Endothelial cell of umbilical vein (primary cell): ENCODE results near the gene C12orf43. TPM values are rescaled to one million over a fixed set of nuclear protein-coding genes. Genes with fewer than 3 reads are reported as not detected.

Source experiments
- BruUV-seq: library from RNA; stranded (reverse); fragments of 400-500 nt; replicated peaks from 2 replicates; lab custom pipeline; 2021; lab: Mats Ljungman, UMichigan
- CTCF ChIA-PET: fragments of 300-600, 350-600 bp; sonication (Branson Sonifier 250); formaldehyde crosslinking; loops from one replicate; lab custom pipeline; 2021; ENCODE audit warnings: antibody characterized with exemption, inconsistent platforms; lab: Charles Lee
- POLR2A ChIA-PET: fragments of 300-600, 350-600 bp; sonication (Branson Sonifier 250); formaldehyde crosslinking; loops from one replicate; lab custom pipeline; 2021; ENCODE audit warnings: antibody characterized with exemption, inconsistent platforms; lab: Charles Lee
- DNase-seq: peaks from one replicate; pipeline ENCODE4 v3.0.0-alpha.2; 2011; ENCODE audit warnings: low read depth, low spot score
- FAIRE-seq: peaks from 2 replicates; lab custom pipeline; 2011; peaks lifted over from hg19 to GRCh38; lab: Jason Lieb, UNC
- H2AFZ ChIP-seq: 2 replicates; pipeline ENCODE4 v1.6.0; 2012; ENCODE audit warnings: low read depth, low read length, control low read depth, inconsistent platforms
- H3K27ac ChIP-seq: 2 replicates; pipeline ENCODE4 v1.5.1; 2011; ENCODE audit warnings: low read depth, mild to moderate bottlenecking, control low read depth, low read length, moderate library complexity; ENCODE audit not compliant: insufficient read depth
- H3K27me3 ChIP-seq, 2 experiments: 2 replicates each; pipeline versions ENCODE4 v1.6.0 to v1.6.1; 2011; ENCODE audit warnings: low read length in 2 of 2, mixed read lengths in 1 of 2; ENCODE audit not compliant: control insufficient read depth in 2 of 2, insufficient read depth in 2 of 2
- H3K36me3 ChIP-seq, 2 experiments: 2 replicates in 1 of 2; 3 replicates in 1 of 2; pipeline ENCODE4 v1.5.1; 2011; ENCODE audit warnings: low read length in 2 of 2, mild to moderate bottlenecking in 1 of 2, moderate library complexity in 1 of 2; ENCODE audit not compliant: control insufficient read depth in 2 of 2, insufficient read depth in 2 of 2; ENCODE audit errors: extremely low read depth in 1 of 2
- H3K4me1 ChIP-seq: 3 replicates; pipeline ENCODE4 v1.5.1; 2011; ENCODE audit warnings: mild to moderate bottlenecking, low read length; ENCODE audit not compliant: control insufficient read depth, insufficient read depth; ENCODE audit errors: extremely low read depth
- H3K4me2 ChIP-seq: 2 replicates; pipeline ENCODE4 v1.6.1; 2011; ENCODE audit warnings: low read length, control low read depth, mixed read lengths; ENCODE audit not compliant: insufficient read depth
- H3K4me3 ChIP-seq, 3 experiments: fragments of 200-600 bp in 1 of 3; sonication (generic), shearing (Covaris generic) in 1 of 3; replicated peaks in 1 of 3; 2 replicates each; pipeline ENCODE4 v1.5.1; 2011 to 2016; ENCODE audit warnings: control low read depth in 3 of 3, low read length in 3 of 3, mild to moderate bottlenecking in 2 of 3, inconsistent platforms in 1 of 3, low read depth in 1 of 3, moderate library complexity in 1 of 3; ENCODE audit not compliant: insufficient read depth in 1 of 3
- H3K79me2 ChIP-seq: 2 replicates; pipeline ENCODE4 v1.6.0; 2012; ENCODE audit warnings: low read length, inconsistent platforms; ENCODE audit not compliant: control insufficient read depth, insufficient read depth
- H3K9ac ChIP-seq: replicated peaks from 2 replicates; pipeline ENCODE3; 2011; ENCODE audit warnings: low read length, control low read depth; ENCODE audit not compliant: insufficient read depth; ENCODE audit errors: extremely low read depth
- H3K9me1 ChIP-seq: replicated peaks from 3 replicates; pipeline ENCODE4 v1.6.0; 2011; ENCODE audit warnings: mild to moderate bottlenecking, low read length; ENCODE audit not compliant: control insufficient read depth, insufficient read depth; ENCODE audit errors: extremely low read depth
- H3K9me3 ChIP-seq: replicated peaks from 2 replicates; pipeline ENCODE4 v1.5.1; 2012; ENCODE audit warnings: low read length, inconsistent platforms; ENCODE audit not compliant: control insufficient read depth, insufficient read depth
- H4K20me1 ChIP-seq: replicated peaks from 2 replicates; pipeline ENCODE3; 2011; ENCODE audit warnings: mild to moderate bottlenecking, low read length; ENCODE audit not compliant: control insufficient read depth, insufficient read depth; ENCODE audit errors: extremely low read depth
- CTCF ChIP-seq, 2 donors: IDR thresholded peaks; 1 replicate in 1 of 2; 2 replicates in 1 of 2; pipeline ENCODE4 v1.5.1; 2011; ENCODE audit warnings: low read length in 2 of 2, mild to moderate bottlenecking in 2 of 2, moderate library complexity in 2 of 2, control low read depth in 1 of 2, inconsistent platforms in 1 of 2, low read depth in 1 of 2; ENCODE audit not compliant: insufficient read depth in 1 of 2; ENCODE audit errors: extremely low read depth in 1 of 2
- EZH2 ChIP-seq: IDR thresholded peaks from 2 replicates; pipeline ENCODE4 v1.6.1; 2012; ENCODE audit warnings: borderline replicate concordance, low read depth, mild to moderate bottlenecking, moderate library complexity, low read length, inconsistent platforms; ENCODE audit not compliant: severe bottlenecking
- FOS ChIP-seq: IDR thresholded peaks from 2 replicates; pipeline ENCODE4 v1.6.1; 2011; ENCODE audit warnings: mild to moderate bottlenecking, low read length, moderate library complexity, borderline replicate concordance; ENCODE audit not compliant: insufficient read depth
- GATA2 ChIP-seq: IDR thresholded peaks from 2 replicates; pipeline ENCODE4 v1.7.0; 2011; ENCODE audit warnings: low read depth, mild to moderate bottlenecking, moderate library complexity, mixed read lengths, low read length; ENCODE audit not compliant: insufficient read length, insufficient read depth
- JUN ChIP-seq: IDR thresholded peaks from 2 replicates; pipeline ENCODE4 v1.6.1; 2011; ENCODE audit warnings: borderline replicate concordance, low read depth; ENCODE audit not compliant: insufficient read length, insufficient read depth
- MAX ChIP-seq: IDR thresholded peaks from 2 replicates; pipeline ENCODE4 v1.6.1; 2011; ENCODE audit not compliant: insufficient read depth, insufficient read length
- MYC ChIP-seq: IDR thresholded peaks from one replicate; pipeline ENCODE4 v1.6.1; 2011; ENCODE audit warnings: mild to moderate bottlenecking, low read depth, low read length
- POLR2A ChIP-seq: IDR thresholded peaks from 2 replicates; pipeline ENCODE4 v1.6.1; 2012; ENCODE audit warnings: low read depth, mild to moderate bottlenecking, control low read depth, low read length
- POLR2AphosphoS5 ChIP-seq: IDR thresholded peaks from 2 replicates; pipeline ENCODE4 v1.6.1; 2012; ENCODE audit warnings: low read depth, mild to moderate bottlenecking, control low read depth, low read length, moderate library complexity; ENCODE audit not compliant: insufficient read depth
- dilution Hi-C: fragments of 300-500 bp; cut with MboI; formaldehyde crosslinking; loops from one replicate; pipeline ENCODE4 v1.15.0; 2019; ENCODE audit warnings: low sequenced_read_pairs; ENCODE audit not compliant: extremely low pct_ligation_motif_present
- intact Hi-C: fragments of 100-400 bp; cut with micrococcal nuclease; formaldehyde crosslinking; loops from one replicate; pipeline ENCODE4 v1.10.0; 2022
- polyA plus RNA-seq, 4 experiments: library from polyadenylated mRNA; depleted of rRNA in 3 of 4; stranded (reverse) in 3 of 4; unstranded in 1 of 4; fragments of >200 nt; gene quantifications; 2 replicates each; pipeline versions ENCODE4 v1.2.1 to v1.2.3, GENCODE V29; 2011 to 2012; ENCODE audit warnings: missing spikeins in 1 of 4
- total RNA-seq: library from RNA; stranded (reverse); gene quantifications from 2 replicates; pipeline ENCODE4 v1.2.3, GENCODE V29; 2021

C12orf43 gene
- total and polyA plus RNA-seq, 2 donors (not counting 3 experiments of a cell fraction or from before 2014, with no cell fraction given): 12.3 to 24.7 TPM

GRCh38 chr12:121008347-121009098, 7.8 kb downstream of the C12orf43 start:
- Histone ChIP-seq H3K4me3 (no peak overlapping the region), H3K27ac (no peak overlapping the region), H3K9ac (no peak overlapping the region), H2AFZ (no peak overlapping the region), H3K36me3 (peaks cover 3 to 34% of the 10 kb centered on the region in 2 experiments), H4K20me1 (no peaks in the 10 kb centered on the region), H3K4me2 (no peak overlapping the region), H3K9me3 (no peaks in the 10 kb centered on the region), H3K79me2 (no peaks in the 10 kb centered on the region), H3K9me1 (no peaks in the 10 kb centered on the region), H3K4me1 (no peaks in the 10 kb centered on the region), H3K27me3 (no peaks in the 10 kb centered on the region)
- no peak for DNase-seq
- CTCF ChIA-PET: no interaction called here
- POLR2A ChIA-PET: interaction anchor here (0.7 kb wide), 1 partner anchor 215 kb away, joined by 4 read pairs; no protein-coding TSS in a partner anchor
- intact Hi-C loops (no loop called here), dilution Hi-C loops (no loop called here)
- TF ChIP-seq MAX: no peak
- no peak for TF ChIP-seq POLR2A
- TF ChIP-seq JUN: no peak
- TF ChIP-seq GATA2: no peak
- no peak for TF ChIP-seq MYC
- no peak for TF ChIP-seq CTCF (IDR thresholded peaks at IDR 0.05; ENCODE audit: extremely low read depth in 1 of 2, insufficient read depth in 1 of 2, low read depth in 1 of 2, low read length in 2 of 2)
- TF ChIP-seq FOS: no peak
- no peak for TF ChIP-seq EZH2
- no peak for TF ChIP-seq POLR2AphosphoS5
- no TSS peak for BruUV-seq
- FAIRE-seq: no peak
